ENCODE results near the gene UBE2U.
"Not testable (repeated sequence)": the region's sequence is repeated elsewhere in the genome, so short reads cannot be mapped to it uniquely, and the experiment has no call there.

The UBE2U gene

GRCh38 chr1:64194168-64195080, 9.0 kb upstream of the UBE2U start:
- FAIRE-seq, result no peak

GRCh38 chr1:64195081-64195395, 8.4 kb upstream of the UBE2U start:
- no peak for FAIRE-seq

GRCh38 chr1:64196074-64196870, 7.2 kb upstream of the UBE2U start:
- no peak for FAIRE-seq

GRCh38 chr1:64197076-64197475, 6.3 kb upstream of the UBE2U start:
- no peak for FAIRE-seq

- FAIRE-seq, result no peak
These were observed 4.3 kb upstream of the UBE2U start for GRCh38 chr1:64199154-64199553.

- no peak for FAIRE-seq
These were observed 3.4 kb upstream of the UBE2U start for GRCh38 chr1:64200064-64200463.

GRCh38 chr1:64209221-64209620, 5.8 kb downstream of the UBE2U start:
- no peak for FAIRE-seq

GRCh38 chr1:64212031-64212430, 8.6 kb downstream of the UBE2U start:
- no peak for FAIRE-seq

- no peak for FAIRE-seq
These were observed 12.2 kb downstream of the UBE2U start for GRCh38 chr1:64215576-64215975.

GRCh38 chr1:64220241-64220640, 16.8 kb downstream of the UBE2U start:
- FAIRE-seq, result no peak

- no peak for FAIRE-seq
These were observed 20.1 kb downstream of the UBE2U start for GRCh38 chr1:64223329-64224151.

- FAIRE-seq, result not testable (repeated sequence)
These were observed 20.8 kb downstream of the UBE2U start for GRCh38 chr1:64224236-64224635.

GRCh38 chr1:64228167-64228957, 24.9 kb downstream of the UBE2U start:
- FAIRE-seq, result no peak

GRCh38 chr1:64229307-64229706, 25.9 kb downstream of the UBE2U start:
- FAIRE-seq, result no peak

- FAIRE-seq, result no peak
These were observed 27.7 kb downstream of the UBE2U start for GRCh38 chr1:64231153-64231552.

- FAIRE-seq, result no peak
These were observed 28.2 kb downstream of the UBE2U start for GRCh38 chr1:64231654-64232053.

- no peak for FAIRE-seq
These were observed 31.3 kb downstream of the UBE2U start for GRCh38 chr1:64234714-64235113.

GRCh38 chr1:64235181-64235580, 31.8 kb downstream of the UBE2U start:
- no peak for FAIRE-seq

GRCh38 chr1:64235910-64236309, 32.5 kb downstream of the UBE2U start:
- no peak for FAIRE-seq

- FAIRE-seq, result no peak
These were observed 33.1 kb downstream of the UBE2U start for GRCh38 chr1:64236541-64236954.

GRCh38 chr1:64239519-64239918, 36.1 kb downstream of the UBE2U start:
- not testable (repeated sequence) for FAIRE-seq

- no peak for FAIRE-seq
These were observed 36.8 kb downstream of the UBE2U start for GRCh38 chr1:64240206-64240605.
